C4-2B (cell line): ENCODE data around the gene FOXM1.

Experiments
- H3K27ac ChIP-seq: fragments of 450-650 bp; 2 replicates; pipeline ENCODE4 v1.5.1; 2017
- ZFX ChIP-seq: fragments of 450-650 bp; IDR thresholded peaks from 2 replicates; pipeline ENCODE4 v1.6.1; 2017
- TF ChIP-seq, protein P1 (sequence below): fragments of 450-650 bp; conservative IDR thresholded peaks from 2 replicates; pipeline ENCODE4 v1.5.1; 2017; ENCODE audit warnings: mild to moderate bottlenecking

The FOXM1 gene

GRCh38 chr12:2829275-2829674 is 47.7 kb downstream of the FOXM1 start:
- TF ChIP-seq, protein P1, sequence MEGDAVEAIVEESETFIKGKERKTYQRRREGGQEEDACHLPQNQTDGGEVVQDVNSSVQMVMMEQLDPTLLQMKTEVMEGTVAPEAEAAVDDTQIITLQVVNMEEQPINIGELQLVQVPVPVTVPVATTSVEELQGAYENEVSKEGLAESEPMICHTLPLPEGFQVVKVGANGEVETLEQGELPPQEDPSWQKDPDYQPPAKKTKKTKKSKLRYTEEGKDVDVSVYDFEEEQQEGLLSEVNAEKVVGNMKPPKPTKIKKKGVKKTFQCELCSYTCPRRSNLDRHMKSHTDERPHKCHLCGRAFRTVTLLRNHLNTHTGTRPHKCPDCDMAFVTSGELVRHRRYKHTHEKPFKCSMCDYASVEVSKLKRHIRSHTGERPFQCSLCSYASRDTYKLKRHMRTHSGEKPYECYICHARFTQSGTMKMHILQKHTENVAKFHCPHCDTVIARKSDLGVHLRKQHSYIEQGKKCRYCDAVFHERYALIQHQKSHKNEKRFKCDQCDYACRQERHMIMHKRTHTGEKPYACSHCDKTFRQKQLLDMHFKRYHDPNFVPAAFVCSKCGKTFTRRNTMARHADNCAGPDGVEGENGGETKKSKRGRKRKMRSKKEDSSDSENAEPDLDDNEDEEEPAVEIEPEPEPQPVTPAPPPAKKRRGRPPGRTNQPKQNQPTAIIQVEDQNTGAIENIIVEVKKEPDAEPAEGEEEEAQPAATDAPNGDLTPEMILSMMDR, result no peak
- TF ChIP-seq ZFX, result no peak

DNA sequence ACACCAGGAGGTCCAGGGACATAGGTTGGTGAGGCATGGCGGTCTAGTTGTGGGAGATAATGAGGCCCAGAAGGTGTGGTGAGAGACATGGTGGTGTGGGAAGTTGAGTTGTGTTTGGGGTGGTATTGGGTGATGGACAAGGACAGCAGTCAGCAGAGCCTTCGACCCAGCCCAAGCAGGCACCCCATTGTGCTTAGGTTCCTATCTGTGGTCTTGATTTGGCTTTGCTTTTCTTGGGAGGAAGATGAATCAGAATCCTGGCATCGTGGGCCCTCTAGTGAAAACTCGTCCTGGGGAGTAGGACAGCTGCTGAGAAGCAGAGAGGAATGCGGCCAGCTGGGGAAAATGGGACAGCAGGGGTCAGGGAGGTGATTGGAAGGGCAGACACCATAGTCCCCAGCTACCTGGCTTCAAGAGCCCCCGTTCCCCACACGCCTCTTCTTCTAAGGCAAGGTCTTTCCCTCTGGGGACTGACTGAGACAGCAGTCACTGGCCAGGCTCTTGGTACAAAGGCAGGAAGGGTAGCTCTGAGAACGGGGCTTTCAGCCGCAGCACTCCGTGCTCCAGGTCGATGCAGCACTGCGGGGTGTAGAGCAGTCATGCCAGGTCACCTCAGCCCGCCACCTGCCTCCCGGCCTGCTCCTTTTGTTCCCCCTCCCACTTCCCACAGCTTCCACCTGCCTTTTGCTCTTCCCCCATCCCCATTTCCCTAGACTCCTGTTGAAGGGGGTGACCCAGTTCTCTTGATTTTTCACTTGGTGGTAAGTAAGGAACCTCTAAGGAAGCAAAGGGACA is 50.1 kb downstream of the FOXM1 start:
- no peak for TF ChIP-seq ZFX
- TF ChIP-seq, protein P1, result no peak
- no peak overlapping the region for H3K27ac ChIP-seq

More at GRCh38 chr12:2829275-2829674, 47.7 kb downstream of the FOXM1 start:
- no peak overlapping the region for H3K27ac ChIP-seq

GRCh38 chr12:2826036-2826435 is 50.9 kb downstream of the FOXM1 start:
- H3K27ac ChIP-seq, result no peak overlapping the region
- TF ChIP-seq, protein P1, result no peak
- no peak for TF ChIP-seq ZFX

DNA sequence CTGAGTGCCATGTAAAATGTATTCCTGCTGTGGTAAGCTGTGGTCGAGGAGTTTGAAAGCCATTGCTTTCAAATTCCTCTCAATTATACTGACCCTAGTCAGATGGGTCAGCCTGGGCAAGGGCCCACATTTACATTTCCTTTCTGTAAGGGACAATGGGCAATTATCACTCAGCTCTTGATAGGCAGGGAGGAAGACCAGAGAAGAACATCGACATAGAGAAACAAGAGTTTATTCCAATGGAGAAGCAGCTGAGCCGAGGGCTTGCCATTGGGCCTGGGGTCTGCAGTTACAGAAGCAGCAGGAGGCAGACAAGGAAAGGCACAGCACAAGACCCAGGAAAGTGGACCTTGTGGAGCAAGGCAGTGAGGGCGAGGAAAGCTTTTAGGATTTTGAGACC is 51.8 kb downstream of the FOXM1 start:
- H3K27ac ChIP-seq, result no peak overlapping the region
- TF ChIP-seq, protein P1, result no peak
- no peak for TF ChIP-seq ZFX

DNA sequence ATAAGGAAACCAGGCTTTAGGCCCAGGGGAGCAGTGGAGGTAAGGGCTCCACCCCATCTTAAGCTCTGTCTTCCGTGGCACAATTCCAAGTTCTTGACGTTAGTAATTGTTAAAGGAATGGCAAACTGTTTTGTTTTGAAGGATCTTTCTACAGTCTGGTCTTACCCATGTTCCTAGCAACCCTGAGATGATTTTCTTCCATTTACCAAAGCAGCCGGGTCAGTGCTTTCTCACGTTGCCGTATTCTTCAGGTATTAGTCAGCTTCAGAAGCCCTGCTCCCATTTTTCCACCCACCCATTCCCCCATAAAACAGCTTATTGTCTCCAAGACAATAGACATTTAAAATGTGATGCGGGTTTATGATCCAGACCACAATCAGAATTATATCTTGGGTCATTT is 52.4 kb downstream of the FOXM1 start:
- TF ChIP-seq, protein P1, result no peak
- no peak for TF ChIP-seq ZFX
- H3K27ac ChIP-seq, result no peak overlapping the region

DNA sequence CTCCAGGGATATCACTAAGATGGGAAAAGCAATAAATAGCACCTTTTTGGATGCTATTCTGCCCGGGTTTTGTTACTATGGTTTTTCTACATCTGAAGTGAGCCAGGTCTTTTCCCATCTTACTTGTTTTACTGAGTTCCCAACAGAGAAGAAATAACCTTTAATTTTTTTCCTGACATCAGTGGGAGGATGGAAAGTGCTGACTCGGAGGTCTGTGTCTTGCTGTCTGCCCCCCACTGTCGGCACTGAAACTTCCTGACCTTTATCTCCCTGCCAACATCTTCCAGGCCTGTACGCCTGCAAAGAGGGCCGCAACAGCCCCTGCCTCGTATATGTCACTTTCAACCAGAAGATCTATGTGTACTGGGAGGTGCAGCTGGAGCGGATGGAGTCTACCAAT is 53.5 kb downstream of the FOXM1 start:
- TF ChIP-seq, protein P1, result no peak
- TF ChIP-seq ZFX, result no peak
- no peak overlapping the region for H3K27ac ChIP-seq

DNA sequence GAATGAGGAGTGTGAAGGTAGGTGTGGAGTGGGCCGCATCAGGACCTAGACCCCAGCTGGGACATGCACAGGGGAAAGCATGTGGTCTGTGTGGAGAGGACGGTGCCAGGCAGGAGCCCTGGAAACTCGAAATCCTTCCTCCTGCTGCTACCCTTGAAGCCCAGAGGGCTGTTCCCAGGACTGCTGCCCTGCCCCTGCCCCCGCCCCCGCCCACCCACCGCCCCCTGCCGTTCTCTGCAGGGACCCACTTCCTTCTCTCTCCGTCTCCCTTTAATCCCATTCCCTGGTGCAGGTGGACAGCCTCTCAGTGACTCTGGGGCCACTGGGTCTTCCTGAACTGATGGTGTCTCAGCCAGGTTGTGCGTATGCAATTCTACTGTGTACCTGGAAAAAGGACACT is 56.5 kb downstream of the FOXM1 start:
- H3K27ac ChIP-seq, result no peak overlapping the region
- no peak for TF ChIP-seq ZFX
- TF ChIP-seq, protein P1, result no peak
